GM23338 (cell line): ENCODE data around the gene ANXA6. TPM values are rescaled to one million over a fixed set of nuclear protein-coding genes. Genes with fewer than 3 reads are reported as not detected.

Experiments
- ATAC-seq: fragments of 200-7000 bp; cut with Tn5 transposase; 3 replicates; pipeline ENCODE4 v1.9.1; 2020
- DNase-seq: peaks from one replicate; pipeline ENCODE4 v3.0.0-alpha.2; 2015; ENCODE audit warnings: low spot score
- H2AFZ ChIP-seq: fragments of 200-600 bp; sonication (generic); 2 replicates; pipeline ENCODE4 v1.8.0; 2016; ENCODE audit warnings: antibody characterized with exemption, mild to moderate bottlenecking, moderate library complexity
- H3F3A ChIP-seq: fragments of 200-600 bp; sonication (generic); replicated peaks from 2 replicates; pipeline ENCODE4 v1.8.0; 2017; ENCODE audit warnings: antibody characterized with exemption, mixed run types, low read depth
- H3K27ac ChIP-seq: fragments of 200-600 bp; sonication (generic); 2 replicates; pipeline ENCODE4 v1.6.1; 2016; ENCODE audit warnings: low read depth
- H3K27me3 ChIP-seq: fragments of 200-600 bp; sonication (generic); 2 replicates; pipeline ENCODE4 v1.8.0; 2016; ENCODE audit warnings: mild to moderate bottlenecking, mixed run types, moderate library complexity; ENCODE audit not compliant: insufficient read depth
- H3K36me3 ChIP-seq: fragments of 200-600 bp; sonication (generic); 2 replicates; pipeline ENCODE4 v1.8.0; 2016; ENCODE audit warnings: mild to moderate bottlenecking; ENCODE audit not compliant: insufficient read depth
- H3K4me1 ChIP-seq: fragments of 200-600 bp; sonication (generic); 2 replicates; pipeline ENCODE4 v1.8.0; 2016; ENCODE audit warnings: mild to moderate bottlenecking, moderate library complexity; ENCODE audit not compliant: insufficient read depth
- H3K4me2 ChIP-seq: fragments of 200-600 bp; sonication (generic); 2 replicates; pipeline ENCODE4 v1.7.1; 2017; ENCODE audit warnings: mixed run types
- H3K4me3 ChIP-seq: fragments of 200-600 bp; sonication (generic); 2 replicates; pipeline ENCODE4 v1.6.1; 2016; ENCODE audit warnings: mixed run types
- H3K79me2 ChIP-seq: fragments of 200-600 bp; sonication (generic); replicated peaks from 2 replicates; pipeline ENCODE4 v1.8.0; 2017; ENCODE audit warnings: mild to moderate bottlenecking; ENCODE audit not compliant: insufficient read depth
- H3K9me2 ChIP-seq: fragments of 200-600 bp; sonication (generic); 2 replicates; pipeline ENCODE4 v1.8.0; 2017; ENCODE audit not compliant: insufficient read depth
- H4K20me1 ChIP-seq: fragments of 200-600 bp; sonication (generic); replicated peaks from 2 replicates; pipeline ENCODE4 v1.8.0; 2017; ENCODE audit warnings: mild to moderate bottlenecking; ENCODE audit not compliant: insufficient read depth
- H3K27ac Mint-ChIP-seq: 2 replicates; pipeline ENCODE4 v1.8.0; 2020; ENCODE audit warnings: inconsistent platforms, mild to moderate bottlenecking, moderate library complexity, mixed read lengths
- H3K27me3 Mint-ChIP-seq: 3 replicates; pipeline ENCODE4 v1.8.0; 2022; ENCODE audit warnings: low read depth, mild to moderate bottlenecking, moderate library complexity, mixed read lengths, inconsistent platforms; ENCODE audit not compliant: insufficient read depth, poor library complexity
- H3K36me3 Mint-ChIP-seq: 3 replicates; pipeline ENCODE4 v1.8.0; 2021; ENCODE audit warnings: low read depth, mild to moderate bottlenecking, inconsistent platforms, moderate library complexity, mixed read lengths
- H3K4me1 Mint-ChIP-seq: 3 replicates; pipeline ENCODE4 v1.8.0; 2020; ENCODE audit warnings: mild to moderate bottlenecking, inconsistent platforms, mixed read lengths
- H3K4me3 Mint-ChIP-seq: 3 replicates; pipeline ENCODE4 v1.8.0; 2021; ENCODE audit warnings: moderate library complexity, mild to moderate bottlenecking, inconsistent platforms, mixed read lengths
- H3K9me3 Mint-ChIP-seq: 3 replicates; pipeline ENCODE4 v1.8.0; 2020; ENCODE audit warnings: moderate library complexity, mild to moderate bottlenecking, inconsistent platforms, mixed read lengths
- CREB1 ChIP-seq: fragments of 250-450 bp; sonication (Bioruptor Pico); IDR thresholded peaks from 2 replicates; pipeline ENCODE4 v1.5.0; 2020; ENCODE audit warnings: low read depth, mild to moderate bottlenecking, moderate library complexity
- CTCF ChIP-seq, 2 experiments: fragments of 200-600 bp in 1 of 2; sonication (generic) in 1 of 2; conservative IDR thresholded peaks; 2 replicates each; pipeline versions ENCODE4 v1.5.1 to v1.6.1; 2016 to 2017; ENCODE audit warnings: antibody characterized with exemption in 2 of 2, low read depth in 2 of 2, mild to moderate bottlenecking in 2 of 2, moderate library complexity in 1 of 2
- ETS1 ChIP-seq: IDR thresholded peaks from 2 replicates; pipeline ENCODE4 v1.6.1; 2016; ENCODE audit warnings: antibody characterized with exemption
- EZH2 ChIP-seq: fragments of 200-600 bp; sonication (generic); IDR thresholded peaks from one replicate; pipeline ENCODE4 v1.8.0; 2017; ENCODE audit warnings: antibody characterized with exemption, mild to moderate bottlenecking, low read depth; ENCODE audit not compliant: unreplicated experiment
- EZH2phosphoT487 ChIP-seq: fragments of 200-600 bp; sonication (generic); IDR thresholded peaks from one replicate; pipeline ENCODE4 v1.8.1; 2018; ENCODE audit warnings: antibody characterized with exemption; ENCODE audit not compliant: unreplicated experiment
- JUNB ChIP-seq: IDR thresholded peaks from one replicate; pipeline ENCODE4 v1.6.1; 2016; ENCODE audit warnings: antibody characterized with exemption; ENCODE audit not compliant: unreplicated experiment
- NANOG ChIP-seq: IDR thresholded peaks from 2 replicates; pipeline ENCODE4 v1.6.1; 2016; ENCODE audit warnings: antibody characterized with exemption, borderline replicate concordance
- POLR2AphosphoS5 ChIP-seq: IDR thresholded peaks from 2 replicates; pipeline ENCODE4 v1.6.1; 2016; ENCODE audit warnings: antibody characterized with exemption, low read depth
- REST ChIP-seq: IDR thresholded peaks from one replicate; pipeline ENCODE4 v1.6.1; 2018; ENCODE audit warnings: antibody characterized with exemption; ENCODE audit not compliant: unreplicated experiment
- STAT1 ChIP-seq: IDR thresholded peaks from one replicate; pipeline ENCODE4 v1.6.1; 2016; ENCODE audit warnings: antibody characterized with exemption; ENCODE audit not compliant: unreplicated experiment
- ZNF114 ChIP-seq: fragments of 250-450 bp; sonication (Bioruptor Pico); IDR thresholded peaks from 2 replicates; pipeline ENCODE4 v1.5.0; 2020; ENCODE audit warnings: mild to moderate bottlenecking, moderate library complexity
- ZNF331 ChIP-seq: fragments of 250-450 bp; sonication (Bioruptor Pico); IDR thresholded peaks from 2 replicates; pipeline ENCODE4 v1.5.0; 2020; ENCODE audit warnings: low read depth, mild to moderate bottlenecking, moderate library complexity
- ZNF462 ChIP-seq: fragments of 250-450 bp; sonication (Bioruptor Pico); IDR thresholded peaks from 2 replicates; pipeline ENCODE4 v1.5.0; 2020; ENCODE audit warnings: mild to moderate bottlenecking, moderate library complexity
- polyA plus RNA-seq: library from polyadenylated mRNA; unstranded; fragments of >200 nt; fragmentation: Nextera tagmentation; extraction: Ambion mirVana; gene quantifications from 2 replicates; pipeline ENCODE4 v1.2.1, GENCODE V29; 2016
- total RNA-seq: library from RNA; depleted of rRNA; stranded (reverse); fragments of >200 nt; shearing (Covaris generic); gene quantifications from 2 replicates; pipeline ENCODE4 v1.2.3, GENCODE V29; 2014

Gene ANXA6
- total and polyA plus RNA-seq, 2 experiments from 2014 or later: 26.5 to 110 TPM

GRCh38 chr5:151062405-151063141 is 95.0 kb downstream of the ANXA6 start:
- no peaks in the 10 kb centered on the region for H3K9me3 Mint-ChIP-seq
- no peaks in the 10 kb centered on the region for H3K36me3 ChIP-seq
- peaks cover 11% of the 10 kb centered on the region for H3K4me1 Mint-ChIP-seq
- no peaks in the 10 kb centered on the region; the same call in 1 of the 2 replicates for H4K20me1 ChIP-seq
- H3K9me2 ChIP-seq: no peaks in the 10 kb centered on the region
- ATAC-seq: no peak
- no peak overlapping the region for H3K4me3 ChIP-seq
- DNase-seq: no peak
- H3F3A ChIP-seq: no peaks in the 10 kb centered on the region
- no peak overlapping the region for H3K4me3 Mint-ChIP-seq
- no peaks in the 10 kb centered on the region for H3K4me1 ChIP-seq
- no peak overlapping the region for H3K4me2 ChIP-seq
- no peaks in the 10 kb centered on the region for H3K27me3 ChIP-seq
- H3K79me2 ChIP-seq: peaks cover 5% of the 10 kb centered on the region; the same call in 1 of the 2 replicates
- TF ChIP-seq CTCF (conservative IDR thresholded peaks at IDR 0.05; ENCODE audit: low read depth in 2 of 2) (no peak), REST (no peak), EZH2phosphoT487 (no peak), STAT1 (no peak), EZH2 (no peak), POLR2AphosphoS5 (no peak), ZNF114 (CRISPR knock-in tag) (no peak), ETS1 (no peak), NANOG (no peak), CREB1 (CRISPR knock-in tag) (no peak), ZNF331 (CRISPR knock-in tag) (no peak), ZNF462 (no peak), JUNB (no peak)
- H3K36me3 Mint-ChIP-seq: peaks cover 12% of the 10 kb centered on the region; the same call in 2 of the 3 replicates
- no peak overlapping the region for H3K27ac Mint-ChIP-seq
- peaks cover 1% of the 10 kb centered on the region for H3K27me3 Mint-ChIP-seq
- H3K27ac ChIP-seq: no peak overlapping the region
- no peak overlapping the region for H2AFZ ChIP-seq
